Smooth muscle cell (in vitro differentiated cells): ENCODE measurements around the gene VANGL1. TPM values are rescaled to one million over a fixed set of nuclear protein-coding genes. Genes with fewer than 3 reads are reported as not detected.

Source experiments
- DNase-seq: peaks from one replicate; lab custom pipeline; 2025; ENCODE audit not compliant: unreplicated experiment; lab: John Stamatoyannopoulos, UW
- H2AFZ ChIP-seq: fragments of 200-600 bp; sonication (generic); 2 replicates; pipeline ENCODE4 v1.6.0; 2016; ENCODE audit warnings: antibody characterized with exemption, low read depth, mild to moderate bottlenecking
- H3F3A ChIP-seq: fragments of 200-600 bp; sonication (generic); 2 replicates; pipeline ENCODE4 v1.6.0; 2017; ENCODE audit warnings: antibody characterized with exemption, low read depth
- H3K27ac ChIP-seq: fragments of 200-600 bp; sonication (generic); 2 replicates; pipeline ENCODE4 v1.5.1; 2016; ENCODE audit warnings: low read depth, mild to moderate bottlenecking
- H3K27me3 ChIP-seq: fragments of 200-600 bp; sonication (generic); 2 replicates; pipeline ENCODE4 v1.6.1; 2016; ENCODE audit warnings: low read depth, mild to moderate bottlenecking
- H3K36me3 ChIP-seq: fragments of 200-600 bp; sonication (generic); 2 replicates; pipeline ENCODE4 v1.5.1; 2016; ENCODE audit warnings: low read depth
- H3K4me1 ChIP-seq: fragments of 200-600 bp; sonication (generic); 2 replicates; pipeline ENCODE4 v1.5.1; 2016; ENCODE audit warnings: low read depth
- H3K4me2 ChIP-seq: fragments of 200-600 bp; sonication (generic); 2 replicates; pipeline ENCODE4 v1.6.0; 2016; ENCODE audit warnings: mild to moderate bottlenecking
- H3K4me3 ChIP-seq: fragments of 200-600 bp; sonication (generic); 2 replicates; pipeline ENCODE4 v1.5.1; 2016; ENCODE audit warnings: mild to moderate bottlenecking
- H3K79me2 ChIP-seq: fragments of 200-600 bp; sonication (generic); 2 replicates; pipeline ENCODE4 v1.6.0; 2016; ENCODE audit warnings: low read depth, mild to moderate bottlenecking
- H3K9ac ChIP-seq: fragments of 200-600 bp; sonication (generic); 2 replicates; pipeline ENCODE4 v1.6.0; 2016; ENCODE audit warnings: low read depth
- H3K9me3 ChIP-seq: fragments of 200-600 bp; sonication (generic); replicated peaks from 2 replicates; pipeline ENCODE4 v1.5.1; 2016; ENCODE audit warnings: low read depth
- H4K20me1 ChIP-seq: fragments of 200-600 bp; sonication (generic); 2 replicates; pipeline ENCODE4 v1.6.0; 2016; ENCODE audit warnings: low read depth
- WGBS: methylation state at CpG from one replicate; pipeline ENCODE4 v1.1.7; 2016; ENCODE audit warnings: low lambda C conversion rate; 5-methylcytosine and 5-hydroxymethylcytosine counted together
- polyA plus RNA-seq: library from polyadenylated mRNA; unstranded; fragments of >200 nt; fragmentation: Nextera tagmentation; extraction: Ambion mirVana; gene quantifications from 2 replicates; pipeline ENCODE4 v1.2.1, GENCODE V29; 2016
- total RNA-seq: library from RNA; depleted of rRNA; stranded (reverse); fragments of >200 nt; gene quantifications from 2 replicates; pipeline ENCODE4 v1.2.3, GENCODE V29; 2014
- TF ChIP-seq, protein P1 (sequence below): fragments of 200-600 bp; sonication (generic); IDR thresholded peaks from 2 replicates; pipeline ENCODE4 v1.5.1; 2017; ENCODE audit warnings: borderline replicate concordance, mild to moderate bottlenecking, antibody characterized with exemption; ENCODE audit not compliant: insufficient read depth, poor library complexity, severe bottlenecking

VANGL1 gene
- total and polyA plus RNA-seq, 2 experiments from 2014 or later: 5.5 to 12.2 TPM

DNA sequence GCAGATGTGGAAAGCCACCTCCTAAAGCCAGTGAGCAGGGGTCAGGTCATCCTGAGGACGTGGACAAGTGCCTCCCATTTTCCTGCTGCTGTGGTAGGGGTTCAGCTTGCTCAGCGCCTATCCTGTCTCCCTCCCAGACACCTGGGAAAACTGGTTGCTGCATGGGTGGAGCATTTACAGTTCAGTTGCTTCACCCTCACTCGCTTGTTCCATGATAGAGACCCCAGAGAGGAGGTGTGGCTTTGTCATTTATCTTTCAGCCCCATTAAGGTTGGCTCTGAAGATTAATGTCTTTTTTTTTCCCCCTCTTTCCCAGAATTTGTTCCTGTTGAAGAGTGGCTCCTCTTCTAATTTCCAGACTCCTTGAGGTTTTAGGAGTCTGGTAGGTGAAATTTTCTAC, 9.2 kb downstream of the VANGL1 start:
- 78% methylated on average over 3 of the region's 3 CpGs for WGBS
- H3K79me2 ChIP-seq: no peaks in the 10 kb centered on the region

DNA sequence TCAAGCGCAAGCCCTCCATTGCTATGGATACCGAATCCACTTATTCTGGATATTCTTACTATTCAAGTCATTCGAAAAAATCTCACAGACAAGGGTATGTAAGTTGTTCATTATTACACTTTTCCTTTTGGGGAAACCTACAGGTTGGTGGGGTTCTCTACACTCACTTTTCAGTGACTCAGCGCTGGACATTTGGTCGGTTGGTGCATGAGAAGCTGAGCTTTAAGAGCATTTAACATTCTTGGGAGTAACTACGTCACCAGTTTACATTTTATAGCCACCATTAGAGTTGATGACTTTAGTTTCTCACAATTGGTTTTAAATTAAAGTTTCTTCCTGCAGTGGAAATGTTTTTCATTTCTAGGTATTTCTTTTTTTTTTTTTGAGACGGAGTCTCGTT, 9.6 kb downstream of the VANGL1 start:
- Histone ChIP-seq H3K36me3 (no peaks in the 10 kb centered on the region), H3K4me2 (no peak overlapping the region), H3K9ac (no peak overlapping the region), H3K79me2 (no peaks in the 10 kb centered on the region), H3F3A (peaks cover 7% of the 10 kb centered on the region), H3K27me3 (no peaks in the 10 kb centered on the region), H2AFZ (no peak overlapping the region), H3K4me3 (no peak overlapping the region), H4K20me1 (peaks cover 25% of the 10 kb centered on the region), H3K4me1 (peaks cover 15% of the 10 kb centered on the region), H3K27ac (peak overlapping the region; percentile 51), H3K9me3 (no peaks in the 10 kb centered on the region)
- no peak for DNase-seq
- WGBS: 87% methylated on average over 8 of the region's 8 CpGs
- TF ChIP-seq, protein P1, sequence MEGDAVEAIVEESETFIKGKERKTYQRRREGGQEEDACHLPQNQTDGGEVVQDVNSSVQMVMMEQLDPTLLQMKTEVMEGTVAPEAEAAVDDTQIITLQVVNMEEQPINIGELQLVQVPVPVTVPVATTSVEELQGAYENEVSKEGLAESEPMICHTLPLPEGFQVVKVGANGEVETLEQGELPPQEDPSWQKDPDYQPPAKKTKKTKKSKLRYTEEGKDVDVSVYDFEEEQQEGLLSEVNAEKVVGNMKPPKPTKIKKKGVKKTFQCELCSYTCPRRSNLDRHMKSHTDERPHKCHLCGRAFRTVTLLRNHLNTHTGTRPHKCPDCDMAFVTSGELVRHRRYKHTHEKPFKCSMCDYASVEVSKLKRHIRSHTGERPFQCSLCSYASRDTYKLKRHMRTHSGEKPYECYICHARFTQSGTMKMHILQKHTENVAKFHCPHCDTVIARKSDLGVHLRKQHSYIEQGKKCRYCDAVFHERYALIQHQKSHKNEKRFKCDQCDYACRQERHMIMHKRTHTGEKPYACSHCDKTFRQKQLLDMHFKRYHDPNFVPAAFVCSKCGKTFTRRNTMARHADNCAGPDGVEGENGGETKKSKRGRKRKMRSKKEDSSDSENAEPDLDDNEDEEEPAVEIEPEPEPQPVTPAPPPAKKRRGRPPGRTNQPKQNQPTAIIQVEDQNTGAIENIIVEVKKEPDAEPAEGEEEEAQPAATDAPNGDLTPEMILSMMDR: no peak

More for the DNA sequence above, 9.2 kb downstream of the VANGL1 start:
- Histone ChIP-seq H4K20me1 (peaks cover 25% of the 10 kb centered on the region), H3K27ac (peak overlapping the region; percentile 51), H3K4me2 (no peak overlapping the region), H3K4me1 (peaks cover 15% of the 10 kb centered on the region), H3F3A (peaks cover 7% of the 10 kb centered on the region), H3K36me3 (no peaks in the 10 kb centered on the region), H3K9me3 (no peaks in the 10 kb centered on the region), H2AFZ (no peak overlapping the region), H3K27me3 (no peaks in the 10 kb centered on the region), H3K9ac (no peak overlapping the region), H3K4me3 (no peak overlapping the region)
- DNase-seq: no peak
- TF ChIP-seq, protein P1: no peak

DNA sequence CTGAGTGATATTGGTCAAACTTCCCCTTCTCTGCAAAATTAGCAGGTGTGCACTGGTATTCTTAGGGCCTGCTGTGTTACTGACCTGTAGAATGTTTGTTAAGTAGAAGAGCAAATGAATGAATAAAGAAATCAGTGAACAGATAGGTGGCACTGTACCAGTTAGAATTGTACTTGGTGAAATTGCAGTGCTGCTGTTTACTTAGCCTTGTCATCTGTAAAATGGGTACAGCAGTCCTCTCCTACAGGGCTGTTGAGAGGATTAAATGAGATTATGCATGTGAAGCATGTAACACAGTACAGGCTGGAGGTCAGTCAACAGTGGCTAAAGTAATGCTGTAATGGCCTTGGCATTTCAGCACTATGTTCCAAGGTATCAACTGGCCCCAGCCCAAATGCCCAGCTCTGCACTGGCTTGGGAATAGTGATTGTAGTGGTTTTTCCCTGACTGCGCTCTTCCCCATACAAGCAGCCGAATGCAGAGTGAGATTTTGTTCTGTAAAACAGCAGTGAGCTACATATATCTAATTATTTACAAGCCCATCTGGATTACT, 10.5 kb downstream of the VANGL1 start:
- no peak overlapping the region for H3K4me3 ChIP-seq
- no peaks in the 10 kb centered on the region for H3K9me3 ChIP-seq
- 97% methylated on average over 2 of the region's 2 CpGs for WGBS
- H3K36me3 ChIP-seq: no peaks in the 10 kb centered on the region
- peaks cover 15% of the 10 kb centered on the region for H3K4me1 ChIP-seq
- no peak overlapping the region for H3K4me2 ChIP-seq
- no peaks in the 10 kb centered on the region for H3K27me3 ChIP-seq
- no peak overlapping the region for H2AFZ ChIP-seq
- peaks cover 7% of the 10 kb centered on the region for H3F3A ChIP-seq
- H4K20me1 ChIP-seq: peaks cover 17% of the 10 kb centered on the region
- DNase-seq: no peak
- no peak overlapping the region for H3K9ac ChIP-seq
- H3K79me2 ChIP-seq: no peaks in the 10 kb centered on the region
- TF ChIP-seq, protein P1: no peak
- H3K27ac ChIP-seq: no peak overlapping the region

DNA sequence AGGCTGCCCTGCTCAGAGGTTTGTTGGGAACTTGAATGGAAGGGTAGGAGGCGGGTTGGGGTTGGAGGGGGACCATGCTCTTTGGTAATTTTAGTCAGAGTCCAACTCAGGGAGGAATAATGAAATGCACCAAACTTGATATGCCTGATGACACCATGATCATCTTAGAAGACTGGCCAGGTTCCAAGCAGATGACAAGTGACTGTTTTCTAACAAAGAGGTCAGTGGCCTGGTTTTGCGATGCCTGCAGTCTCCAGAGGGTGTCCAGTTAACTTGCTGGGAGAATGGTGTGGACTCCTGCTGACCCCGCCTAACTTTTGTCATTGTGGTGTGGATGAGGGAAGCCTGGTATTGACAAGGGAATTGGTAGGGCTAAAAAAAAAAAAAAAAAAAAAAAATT, 12.4 kb downstream of the VANGL1 start:
- Histone ChIP-seq H3K27ac (no peak overlapping the region), H3K4me2 (no peak overlapping the region), H3K4me1 (peaks cover 15% of the 10 kb centered on the region), H3K9me3 (no peaks in the 10 kb centered on the region), H3K27me3 (no peaks in the 10 kb centered on the region), H3K36me3 (no peaks in the 10 kb centered on the region), H4K20me1 (peaks cover 7% of the 10 kb centered on the region), H2AFZ (no peak overlapping the region), H3K4me3 (no peak overlapping the region), H3K79me2 (no peaks in the 10 kb centered on the region), H3K9ac (no peak overlapping the region), H3F3A (peaks cover 7% of the 10 kb centered on the region)
- 98% methylated on average over 3 of the region's 3 CpGs for WGBS
- TF ChIP-seq, protein P1: no peak
- no peak for DNase-seq
